HepG2 (cell line): ENCODE results near the gene ABHD1. TPM values are rescaled to one million over a fixed set of nuclear protein-coding genes. Genes with fewer than 3 reads are reported as not detected.

Experiments
- CENPT ChIP-seq: sonication (generic); formaldehyde crosslinking; IDR thresholded peaks from 2 replicates; pipeline ENCODE4 v1.8.0; 2022; ENCODE audit warnings: low read depth, mild to moderate bottlenecking, moderate library complexity, missing genetic modification reagents
- GPN1 ChIP-seq: sonication (generic); formaldehyde crosslinking; IDR thresholded peaks from 2 replicates; pipeline ENCODE4 v1.5.1; 2020; ENCODE audit warnings: missing genetic modification reagents, borderline replicate concordance
- GZF1 ChIP-seq: sonication (generic); formaldehyde crosslinking; IDR thresholded peaks from 2 replicates; pipeline ENCODE4 v1.5.1; 2020; ENCODE audit warnings: mild to moderate bottlenecking, missing genetic modification reagents
- HMG20A ChIP-seq: IDR thresholded peaks from 2 replicates; pipeline ENCODE4 v1.6.1; 2016; ENCODE audit warnings: borderline replicate concordance
- IRF2 ChIP-seq: IDR thresholded peaks from 2 replicates; pipeline ENCODE4 v1.6.1; 2018; ENCODE audit warnings: missing genetic modification reagents, missing compliant biosample characterization
- KDM1A ChIP-seq: IDR thresholded peaks from 2 replicates; pipeline ENCODE4 v1.6.1; 2016; ENCODE audit warnings: missing compliant biosample characterization
- MEF2D ChIP-seq: sonication (generic); formaldehyde crosslinking; IDR thresholded peaks from 2 replicates; pipeline ENCODE4 v1.5.1; 2020; ENCODE audit warnings: mild to moderate bottlenecking, missing genetic modification reagents
- MIER3 ChIP-seq: IDR thresholded peaks from 2 replicates; pipeline ENCODE4 v1.6.1; 2016; ENCODE audit warnings: missing compliant biosample characterization, borderline replicate concordance
- MTF2 ChIP-seq: sonication (generic); formaldehyde crosslinking; IDR thresholded peaks from 2 replicates; pipeline ENCODE4 v1.5.0; 2020; ENCODE audit warnings: missing genetic modification reagents, borderline replicate concordance
- NFE2L1 ChIP-seq: sonication (generic); formaldehyde crosslinking; IDR thresholded peaks from 2 replicates; pipeline ENCODE4 v1.4.0; 2020; ENCODE audit warnings: missing genetic modification reagents, mild to moderate bottlenecking, borderline replicate concordance
- NFKBIZ ChIP-seq: IDR thresholded peaks from 2 replicates; pipeline ENCODE4 v1.6.1; 2018; ENCODE audit warnings: missing genetic modification reagents, missing compliant biosample characterization
- PHF5A ChIP-seq: IDR thresholded peaks from one replicate; pipeline ENCODE4 v1.6.1; 2018; ENCODE audit warnings: low read depth, missing genetic modification reagents; ENCODE audit not compliant: unreplicated experiment
- PLRG1 ChIP-seq: fragments of 450-650 bp; conservative IDR thresholded peaks from 2 replicates; pipeline ENCODE4 v1.6.1; 2016
- SALL2 ChIP-seq: sonication (generic); formaldehyde crosslinking; IDR thresholded peaks from 2 replicates; pipeline ENCODE4 v1.8.1; 2023; ENCODE audit warnings: mild to moderate bottlenecking, missing genetic modification reagents, inconsistent platforms
- ZNF460 ChIP-seq: sonication (generic); formaldehyde crosslinking; IDR thresholded peaks from 2 replicates; pipeline ENCODE4 v1.5.1; 2020; ENCODE audit warnings: missing genetic modification reagents, mild to moderate bottlenecking, borderline replicate concordance
- ZNF652 ChIP-seq: IDR thresholded peaks from 2 replicates; pipeline ENCODE4 v1.6.1; 2016; ENCODE audit warnings: low read depth, borderline replicate concordance
- ZNF674 ChIP-seq: sonication (generic); formaldehyde crosslinking; IDR thresholded peaks from 2 replicates; pipeline ENCODE4 v1.5.0; 2020; ENCODE audit warnings: low read depth, mild to moderate bottlenecking, missing genetic modification reagents
- polyA plus RNA-seq, 8 experiments: library from polyadenylated mRNA; depleted of rRNA in 3 of 8; stranded (reverse) in 7 of 8; unstranded in 1 of 8; fragments of >200 nt; fragmentation: Illumina TruSeq in 4 of 8; extraction: Trizol in 4 of 8; gene quantifications; 2 replicates each; pipeline versions ENCODE4 v1.2.1 to v1.2.3, GENCODE V29; 2011 to 2016; ENCODE audit warnings: low read depth in 4 of 8, missing spikeins in 1 of 8, mixed read lengths in 1 of 8; ENCODE audit not compliant: insufficient read depth in 1 of 8
- total RNA-seq, 5 experiments: library from RNA; depleted of rRNA; stranded (reverse); fragments of >200 nt; fragmentation: Illumina TruSeq; extraction: Trizol; gene quantifications; 2 replicates each; pipeline ENCODE4 v1.2.3, GENCODE V29; 2016; ENCODE audit warnings: low read depth in 1 of 5
- TF ChIP-seq, protein P1 (sequence below): sonication (generic); formaldehyde crosslinking; IDR thresholded peaks from 2 replicates; pipeline ENCODE4 v1.8.0; 2022; ENCODE audit warnings: missing genetic modification reagents, mild to moderate bottlenecking, moderate library complexity, borderline replicate concordance
- TF ChIP-seq, protein P2 (sequence below): sonication (generic); formaldehyde crosslinking; IDR thresholded peaks from 2 replicates; pipeline ENCODE4 v1.4.0; 2020; ENCODE audit warnings: mild to moderate bottlenecking, missing genetic modification reagents
- TF ChIP-seq, protein P3 (sequence below): sonication (generic); formaldehyde crosslinking; IDR thresholded peaks from 2 replicates; pipeline ENCODE4 v1.4.0; 2020; ENCODE audit warnings: missing genetic modification reagents
- TF ChIP-seq, protein P4 (sequence below): sonication (generic); formaldehyde crosslinking; IDR thresholded peaks from 2 replicates; pipeline ENCODE4 v1.4.0; 2020; ENCODE audit warnings: missing genetic modification reagents
- TF ChIP-seq, protein P5 (sequence below), 2 experiments: IDR thresholded peaks; 2 replicates each; pipeline ENCODE4 v1.6.1; 2011 to 2012; ENCODE audit warnings: low read length in 2 of 2, borderline replicate concordance in 1 of 2, low read depth in 1 of 2, mild to moderate bottlenecking in 1 of 2, moderate library complexity in 1 of 2

The ABHD1 gene
- total and polyA plus RNA-seq, 2 of the 13 experiments (the other 11 are each of a cell fraction or from before 2014, with no cell fraction given): 0.04 to 0.81 TPM

DNA sequence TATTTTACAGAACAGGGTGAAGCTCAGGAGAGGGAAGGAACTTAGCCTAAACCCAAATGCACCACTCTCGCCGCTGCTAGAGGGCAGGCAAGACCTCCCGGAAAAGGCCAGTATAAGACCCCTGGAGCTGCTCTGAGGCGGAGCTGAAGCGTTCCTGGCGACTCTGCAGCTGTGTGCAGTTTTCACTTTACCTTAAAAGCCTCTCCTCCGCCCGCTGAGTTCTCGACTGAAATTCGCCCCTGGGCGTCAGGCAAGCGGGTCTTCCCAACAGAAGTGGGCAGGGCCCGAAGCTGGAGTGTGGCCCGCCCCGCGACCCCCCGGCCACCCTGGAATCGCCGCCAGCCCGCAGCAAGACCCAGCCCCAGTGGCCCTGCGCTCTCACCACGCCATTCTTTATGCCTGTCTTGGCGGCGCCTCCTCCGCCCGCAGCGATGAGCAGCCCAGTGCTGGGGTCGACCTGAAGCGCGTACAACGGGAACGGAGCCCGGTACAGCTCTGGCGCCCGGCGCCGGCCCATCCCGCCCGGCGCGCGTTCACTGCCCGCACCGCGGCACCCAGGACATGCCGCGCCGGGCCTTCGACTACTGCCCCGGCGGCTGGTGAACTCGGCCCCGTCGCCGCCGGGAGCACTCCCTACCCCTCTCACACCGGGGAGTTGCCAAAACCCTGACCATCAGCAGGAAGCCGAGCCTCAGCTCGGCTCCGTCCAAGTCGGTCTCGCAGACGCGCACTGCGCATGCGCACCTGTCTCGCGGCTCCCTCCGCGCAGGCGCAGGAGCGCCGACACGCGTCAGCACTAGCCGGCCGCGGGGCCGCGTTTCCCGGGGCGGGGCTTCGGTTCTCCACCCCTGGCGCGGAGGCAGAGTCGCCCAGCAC lies 10.5 kb downstream of the ABHD1 start, which contains the start of gene PREB (continued):
- TF ChIP-seq KDM1A (CRISPR knock-in tag) (no peak), ZNF674 (no peak), IRF2 (CRISPR knock-in tag) (no peak), ZNF460 (CRISPR knock-in tag) (no peak), PLRG1 (no peak), GPN1 (CRISPR knock-in tag) (no peak), MIER3 (CRISPR knock-in tag) (no peak; the same call in 1 of the 2 replicates), NFKBIZ (CRISPR knock-in tag) (no peak), NFE2L1 (CRISPR knock-in tag) (no peak), CENPT (CRISPR knock-in tag) (no peak), GZF1 (CRISPR knock-in tag) (no peak), HMG20A (CRISPR knock-in tag) (no peak), PHF5A (CRISPR knock-in tag) (no peak), MEF2D (peak; percentile 15), SALL2 (CRISPR knock-in tag) (peak; percentile 29; the same call in 1 of the 2 replicates), MTF2 (CRISPR knock-in tag) (no peak; the same call in 1 of the 2 replicates), ZNF652 (CRISPR knock-in tag) (no peak)
- TF ChIP-seq, protein P1, sequence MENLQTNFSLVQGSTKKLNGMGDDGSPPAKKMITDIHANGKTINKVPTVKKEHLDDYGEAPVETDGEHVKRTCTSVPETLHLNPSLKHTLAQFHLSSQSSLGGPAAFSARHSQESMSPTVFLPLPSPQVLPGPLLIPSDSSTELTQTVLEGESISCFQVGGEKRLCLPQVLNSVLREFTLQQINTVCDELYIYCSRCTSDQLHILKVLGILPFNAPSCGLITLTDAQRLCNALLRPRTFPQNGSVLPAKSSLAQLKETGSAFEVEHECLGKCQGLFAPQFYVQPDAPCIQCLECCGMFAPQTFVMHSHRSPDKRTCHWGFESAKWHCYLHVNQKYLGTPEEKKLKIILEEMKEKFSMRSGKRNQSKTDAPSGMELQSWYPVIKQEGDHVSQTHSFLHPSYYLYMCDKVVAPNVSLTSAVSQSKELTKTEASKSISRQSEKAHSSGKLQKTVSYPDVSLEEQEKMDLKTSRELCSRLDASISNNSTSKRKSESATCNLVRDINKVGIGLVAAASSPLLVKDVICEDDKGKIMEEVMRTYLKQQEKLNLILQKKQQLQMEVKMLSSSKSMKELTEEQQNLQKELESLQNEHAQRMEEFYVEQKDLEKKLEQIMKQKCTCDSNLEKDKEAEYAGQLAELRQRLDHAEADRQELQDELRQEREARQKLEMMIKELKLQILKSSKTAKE (CRISPR knock-in tag): no peak
- TF ChIP-seq, protein P2, sequence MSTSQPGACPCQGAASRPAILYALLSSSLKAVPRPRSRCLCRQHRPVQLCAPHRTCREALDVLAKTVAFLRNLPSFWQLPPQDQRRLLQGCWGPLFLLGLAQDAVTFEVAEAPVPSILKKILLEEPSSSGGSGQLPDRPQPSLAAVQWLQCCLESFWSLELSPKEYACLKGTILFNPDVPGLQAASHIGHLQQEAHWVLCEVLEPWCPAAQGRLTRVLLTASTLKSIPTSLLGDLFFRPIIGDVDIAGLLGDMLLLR (CRISPR knock-in tag): peak; percentile 78; the same call in 1 of the 2 replicates
- TF ChIP-seq, protein P3, sequence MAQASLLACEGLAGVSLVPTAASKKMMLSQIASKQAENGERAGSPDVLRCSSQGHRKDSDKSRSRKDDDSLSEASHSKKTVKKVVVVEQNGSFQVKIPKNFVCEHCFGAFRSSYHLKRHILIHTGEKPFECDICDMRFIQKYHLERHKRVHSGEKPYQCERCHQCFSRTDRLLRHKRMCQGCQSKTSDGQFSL (CRISPR knock-in tag): no peak
- TF ChIP-seq, protein P4, sequence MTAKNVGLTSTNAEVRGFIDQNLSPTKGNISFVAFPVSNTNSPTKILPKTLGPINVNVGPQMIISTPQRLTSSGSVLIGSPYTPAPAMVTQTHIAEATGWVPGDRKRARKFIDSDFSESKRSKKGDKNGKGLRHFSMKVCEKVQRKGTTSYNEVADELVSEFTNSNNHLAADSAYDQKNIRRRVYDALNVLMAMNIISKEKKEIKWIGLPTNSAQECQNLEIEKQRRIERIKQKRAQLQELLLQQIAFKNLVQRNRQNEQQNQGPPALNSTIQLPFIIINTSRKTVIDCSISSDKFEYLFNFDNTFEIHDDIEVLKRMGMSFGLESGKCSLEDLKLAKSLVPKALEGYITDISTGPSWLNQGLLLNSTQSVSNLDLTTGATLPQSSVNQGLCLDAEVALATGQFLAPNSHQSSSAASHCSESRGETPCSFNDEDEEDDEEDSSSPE (CRISPR knock-in tag): peak; percentile 9; the same call in 1 of the 2 replicates
- TF ChIP-seq, protein P5, sequence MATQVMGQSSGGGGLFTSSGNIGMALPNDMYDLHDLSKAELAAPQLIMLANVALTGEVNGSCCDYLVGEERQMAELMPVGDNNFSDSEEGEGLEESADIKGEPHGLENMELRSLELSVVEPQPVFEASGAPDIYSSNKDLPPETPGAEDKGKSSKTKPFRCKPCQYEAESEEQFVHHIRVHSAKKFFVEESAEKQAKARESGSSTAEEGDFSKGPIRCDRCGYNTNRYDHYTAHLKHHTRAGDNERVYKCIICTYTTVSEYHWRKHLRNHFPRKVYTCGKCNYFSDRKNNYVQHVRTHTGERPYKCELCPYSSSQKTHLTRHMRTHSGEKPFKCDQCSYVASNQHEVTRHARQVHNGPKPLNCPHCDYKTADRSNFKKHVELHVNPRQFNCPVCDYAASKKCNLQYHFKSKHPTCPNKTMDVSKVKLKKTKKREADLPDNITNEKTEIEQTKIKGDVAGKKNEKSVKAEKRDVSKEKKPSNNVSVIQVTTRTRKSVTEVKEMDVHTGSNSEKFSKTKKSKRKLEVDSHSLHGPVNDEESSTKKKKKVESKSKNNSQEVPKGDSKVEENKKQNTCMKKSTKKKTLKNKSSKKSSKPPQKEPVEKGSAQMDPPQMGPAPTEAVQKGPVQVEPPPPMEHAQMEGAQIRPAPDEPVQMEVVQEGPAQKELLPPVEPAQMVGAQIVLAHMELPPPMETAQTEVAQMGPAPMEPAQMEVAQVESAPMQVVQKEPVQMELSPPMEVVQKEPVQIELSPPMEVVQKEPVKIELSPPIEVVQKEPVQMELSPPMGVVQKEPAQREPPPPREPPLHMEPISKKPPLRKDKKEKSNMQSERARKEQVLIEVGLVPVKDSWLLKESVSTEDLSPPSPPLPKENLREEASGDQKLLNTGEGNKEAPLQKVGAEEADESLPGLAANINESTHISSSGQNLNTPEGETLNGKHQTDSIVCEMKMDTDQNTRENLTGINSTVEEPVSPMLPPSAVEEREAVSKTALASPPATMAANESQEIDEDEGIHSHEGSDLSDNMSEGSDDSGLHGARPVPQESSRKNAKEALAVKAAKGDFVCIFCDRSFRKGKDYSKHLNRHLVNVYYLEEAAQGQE (IDR thresholded peaks at IDR 0.05; ENCODE audit: borderline replicate concordance in 1 of 2, low read depth in 1 of 2, low read length in 2 of 2): peak in 1 of 2 experiments; percentile 7; a peak in 1 of 4 replicates
